ENCODE data around the gene CCDC28A.

DNA sequence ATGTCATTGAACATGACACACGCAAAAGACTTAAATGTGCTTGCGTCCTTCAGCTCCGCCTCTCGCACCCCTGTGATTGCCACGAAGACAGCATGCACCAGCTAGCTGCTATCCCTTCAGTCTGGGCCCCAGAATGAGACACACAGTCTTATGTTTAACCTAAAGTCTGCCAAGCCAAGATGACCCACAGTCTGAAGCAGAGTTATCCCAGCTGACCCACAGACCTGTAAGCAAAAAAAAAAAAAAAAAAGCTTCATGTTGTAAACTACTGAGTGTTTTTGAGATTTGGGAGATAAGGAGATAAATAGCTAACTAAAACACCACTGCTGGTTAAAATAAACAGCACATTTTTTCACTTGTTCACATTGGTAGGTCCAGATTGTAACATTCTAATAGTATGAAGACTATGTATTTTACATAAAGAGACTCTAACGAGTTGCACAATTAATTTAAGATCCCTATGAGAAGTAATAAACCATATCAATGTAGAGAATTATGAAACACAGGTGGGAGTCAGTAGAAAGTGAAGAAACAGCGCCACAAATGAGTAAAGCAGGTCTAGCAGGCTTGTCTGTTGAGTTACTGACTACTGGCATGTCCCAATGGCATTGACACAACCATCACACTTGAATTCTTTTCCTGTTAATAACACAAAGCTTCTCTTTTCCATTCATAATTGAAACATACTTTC is 47.4 kb upstream of the CCDC28A start:
- TF ChIP-seq, protein P1, sequence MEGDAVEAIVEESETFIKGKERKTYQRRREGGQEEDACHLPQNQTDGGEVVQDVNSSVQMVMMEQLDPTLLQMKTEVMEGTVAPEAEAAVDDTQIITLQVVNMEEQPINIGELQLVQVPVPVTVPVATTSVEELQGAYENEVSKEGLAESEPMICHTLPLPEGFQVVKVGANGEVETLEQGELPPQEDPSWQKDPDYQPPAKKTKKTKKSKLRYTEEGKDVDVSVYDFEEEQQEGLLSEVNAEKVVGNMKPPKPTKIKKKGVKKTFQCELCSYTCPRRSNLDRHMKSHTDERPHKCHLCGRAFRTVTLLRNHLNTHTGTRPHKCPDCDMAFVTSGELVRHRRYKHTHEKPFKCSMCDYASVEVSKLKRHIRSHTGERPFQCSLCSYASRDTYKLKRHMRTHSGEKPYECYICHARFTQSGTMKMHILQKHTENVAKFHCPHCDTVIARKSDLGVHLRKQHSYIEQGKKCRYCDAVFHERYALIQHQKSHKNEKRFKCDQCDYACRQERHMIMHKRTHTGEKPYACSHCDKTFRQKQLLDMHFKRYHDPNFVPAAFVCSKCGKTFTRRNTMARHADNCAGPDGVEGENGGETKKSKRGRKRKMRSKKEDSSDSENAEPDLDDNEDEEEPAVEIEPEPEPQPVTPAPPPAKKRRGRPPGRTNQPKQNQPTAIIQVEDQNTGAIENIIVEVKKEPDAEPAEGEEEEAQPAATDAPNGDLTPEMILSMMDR (IDR thresholded peaks at IDR 0.05 in 8 of 11, conservative IDR thresholded peaks at IDR 0.05 in 3 of 11): no peak
- TF ChIP-seq POLR2A (IDR thresholded peaks at IDR 0.05): no peak

Data from spleen (tissue), 7 donors.